ENCODE data around the gene PUS10. TPM values are rescaled to one million over a fixed set of nuclear protein-coding genes. Genes with fewer than 3 reads are reported as not detected.
"Not testable (repeated sequence)": the region's sequence is repeated elsewhere in the genome, so short reads cannot be mapped to it uniquely, and the experiment has no call there.

Gene PUS10
- total RNA-seq, 4 donors from 2014 or later = 11.8 to 20.6 (median 16.2) TPM

DNA sequence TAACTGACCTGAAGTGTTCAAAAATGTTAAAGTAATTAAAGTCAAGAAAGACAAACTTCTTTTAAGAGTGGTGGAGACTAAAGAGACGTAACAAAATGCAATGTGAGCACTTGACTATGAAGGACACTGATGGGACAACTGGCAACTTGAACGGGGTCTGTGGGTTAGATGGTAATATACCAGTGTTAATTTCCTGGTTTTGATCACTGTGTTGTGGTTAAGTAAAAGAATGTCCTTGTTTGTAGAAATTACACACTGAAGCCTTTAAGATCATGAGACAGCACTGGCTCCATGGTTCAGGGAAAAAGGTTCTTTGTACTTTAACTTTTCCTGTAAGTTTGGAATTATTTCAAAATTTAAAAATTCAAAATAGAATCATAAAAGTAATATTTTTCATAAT, 78.4 kb downstream of the PUS10 start:
- WGBS, 2 donors = 67 to 79% methylated on average over 2 of the region's 2 CpGs
- DNase-seq = no peak
- Histone ChIP-seq H3K4me1 (no peaks in the 10 kb centered on the region), H3K9me3 (no peaks in the 10 kb centered on the region), H3K36me3 (no peaks in the 10 kb centered on the region), H3K4me3 (replicated peaks in 1 of 3) (no peak overlapping the region), H3K27ac (no peak overlapping the region), H3K27me3 (no peaks in the 10 kb centered on the region)
- intact Hi-C loops (cut with DNase I) = no loop called here
- no peak for TF ChIP-seq POLR2A (IDR thresholded peaks at IDR 0.05)
- TF ChIP-seq, protein P1, sequence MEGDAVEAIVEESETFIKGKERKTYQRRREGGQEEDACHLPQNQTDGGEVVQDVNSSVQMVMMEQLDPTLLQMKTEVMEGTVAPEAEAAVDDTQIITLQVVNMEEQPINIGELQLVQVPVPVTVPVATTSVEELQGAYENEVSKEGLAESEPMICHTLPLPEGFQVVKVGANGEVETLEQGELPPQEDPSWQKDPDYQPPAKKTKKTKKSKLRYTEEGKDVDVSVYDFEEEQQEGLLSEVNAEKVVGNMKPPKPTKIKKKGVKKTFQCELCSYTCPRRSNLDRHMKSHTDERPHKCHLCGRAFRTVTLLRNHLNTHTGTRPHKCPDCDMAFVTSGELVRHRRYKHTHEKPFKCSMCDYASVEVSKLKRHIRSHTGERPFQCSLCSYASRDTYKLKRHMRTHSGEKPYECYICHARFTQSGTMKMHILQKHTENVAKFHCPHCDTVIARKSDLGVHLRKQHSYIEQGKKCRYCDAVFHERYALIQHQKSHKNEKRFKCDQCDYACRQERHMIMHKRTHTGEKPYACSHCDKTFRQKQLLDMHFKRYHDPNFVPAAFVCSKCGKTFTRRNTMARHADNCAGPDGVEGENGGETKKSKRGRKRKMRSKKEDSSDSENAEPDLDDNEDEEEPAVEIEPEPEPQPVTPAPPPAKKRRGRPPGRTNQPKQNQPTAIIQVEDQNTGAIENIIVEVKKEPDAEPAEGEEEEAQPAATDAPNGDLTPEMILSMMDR (IDR thresholded peaks at IDR 0.05) = no peak

DNA sequence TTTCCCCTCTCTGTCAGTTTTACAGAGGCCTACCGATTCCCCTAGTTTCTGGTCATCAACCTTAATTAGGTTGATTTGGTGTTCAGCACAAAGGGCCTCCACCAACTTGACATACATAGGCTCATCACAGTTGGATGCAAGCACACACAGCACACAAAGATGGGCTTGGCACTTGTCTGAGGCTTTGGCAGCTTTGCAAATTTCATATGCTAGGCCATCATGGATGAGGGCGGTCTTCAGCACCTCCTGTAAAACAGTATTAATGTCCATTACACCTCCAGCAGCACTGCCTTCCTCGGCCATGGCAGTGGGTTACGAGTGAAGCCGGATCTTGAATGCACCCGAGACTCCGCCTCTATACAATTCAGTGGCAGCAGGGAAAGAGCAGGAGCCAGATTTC, 79.8 kb downstream of the PUS10 start:
- Histone ChIP-seq H3K36me3 (no peaks in the 10 kb centered on the region), H3K4me1 (no peaks in the 10 kb centered on the region), H3K27ac (no peak overlapping the region), H3K9me3 (no peaks in the 10 kb centered on the region), H3K4me3 (replicated peaks in 1 of 3) (no peak overlapping the region), H3K27me3 (no peaks in the 10 kb centered on the region)
- no peak for TF ChIP-seq POLR2A (IDR thresholded peaks at IDR 0.05)
- TF ChIP-seq, protein P1 (IDR thresholded peaks at IDR 0.05) = no peak
- intact Hi-C loops (cut with DNase I) = no loop called here
- WGBS, 2 donors = 97% methylated on average over 7 of the region's 7 CpGs
- no peak for DNase-seq

DNA sequence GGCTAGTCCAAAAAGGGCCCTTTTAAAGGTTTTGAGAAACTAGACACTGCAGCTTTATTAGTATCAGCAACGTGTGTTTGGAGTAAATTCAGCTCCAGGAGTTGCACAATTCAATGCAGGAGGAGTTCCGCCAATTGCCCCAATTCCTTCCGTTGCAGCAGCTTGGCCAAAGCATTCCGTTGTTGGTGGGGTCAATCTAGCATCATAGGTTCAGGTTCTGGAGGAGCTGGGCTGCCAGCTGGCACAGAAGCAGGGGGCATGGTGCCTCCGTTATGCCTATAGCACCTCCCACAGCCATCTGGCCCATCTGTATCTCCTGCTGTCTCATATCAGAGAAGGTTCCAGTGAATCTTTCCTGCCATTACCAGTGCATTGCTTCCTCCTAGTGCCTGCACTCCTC, 81.3 kb downstream of the PUS10 start:
- H3K4me3 ChIP-seq (replicated peaks in 1 of 3) = no peak overlapping the region
- TF ChIP-seq, protein P1 (IDR thresholded peaks at IDR 0.05) = no peak
- TF ChIP-seq POLR2A (IDR thresholded peaks at IDR 0.05) = no peak
- 84 to 89% methylated on average over 5 of the region's 5 CpGs for WGBS, 2 donors
- no peaks in the 10 kb centered on the region for H3K36me3 ChIP-seq
- H3K9me3 ChIP-seq = no peaks in the 10 kb centered on the region
- no peaks in the 10 kb centered on the region for H3K27me3 ChIP-seq
- intact Hi-C loops (cut with DNase I) = no loop called here
- H3K4me1 ChIP-seq = no peaks in the 10 kb centered on the region
- no peak for DNase-seq
- no peak overlapping the region for H3K27ac ChIP-seq

DNA sequence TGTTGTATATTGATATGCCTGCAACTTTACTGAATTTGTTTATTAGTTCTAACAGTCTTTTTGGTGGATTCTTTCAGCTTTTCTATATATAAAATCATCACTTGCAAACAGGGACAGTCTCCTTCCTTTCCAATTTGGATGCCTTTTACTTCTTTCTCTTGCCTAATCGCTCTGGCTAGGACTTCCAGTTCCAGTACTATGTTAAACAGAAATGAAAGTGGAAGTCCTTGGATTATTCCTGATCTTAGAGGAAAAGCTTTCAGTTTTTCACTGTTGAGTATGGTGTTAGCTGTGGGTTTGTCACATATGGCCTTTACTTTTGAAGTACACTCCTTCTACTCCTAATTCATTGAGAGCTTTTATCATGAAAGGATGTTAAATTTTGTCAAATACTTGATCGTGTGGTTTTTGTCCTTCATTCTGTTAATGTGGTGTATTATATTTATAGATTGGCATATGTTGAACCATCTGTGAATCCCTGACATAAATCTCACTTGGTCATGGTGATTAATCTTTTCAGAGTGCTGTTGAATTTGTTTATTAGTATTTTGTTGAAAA, 83.8 kb downstream of the PUS10 start:
- Histone ChIP-seq H3K9me3 (no peaks in the 10 kb centered on the region), H3K4me1 (no peaks in the 10 kb centered on the region), H3K27me3 (no peaks in the 10 kb centered on the region), H3K36me3 (no peaks in the 10 kb centered on the region), H3K27ac (no peak overlapping the region), H3K4me3 (replicated peaks in 1 of 3) (no peak overlapping the region)
- intact Hi-C loops (cut with DNase I) = no loop called here
- TF ChIP-seq POLR2A (IDR thresholded peaks at IDR 0.05) = no peak
- TF ChIP-seq, protein P1 (IDR thresholded peaks at IDR 0.05) = no peak
- WGBS, 2 donors = 70 to 78% methylated on average over 2 of the region's 2 CpGs
- DNase-seq = no peak

DNA sequence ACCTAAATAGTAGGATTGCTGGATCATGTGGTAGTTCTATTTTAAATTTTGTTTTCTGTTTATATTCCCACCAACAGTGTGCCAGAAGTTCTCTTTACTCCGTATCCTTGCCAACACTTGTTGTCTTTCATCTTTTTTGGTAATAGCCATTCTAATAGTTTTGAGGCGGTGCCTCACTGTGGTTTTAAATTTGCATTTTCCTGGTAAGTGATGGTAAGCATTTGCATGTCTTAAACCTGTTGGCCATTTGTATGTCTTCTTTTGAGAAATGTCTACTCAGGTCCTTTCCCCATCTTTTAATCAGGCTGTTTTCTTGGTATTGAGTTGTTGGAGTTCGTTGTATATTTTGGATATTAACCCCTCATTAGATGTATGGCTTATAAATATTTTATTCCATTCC, 85.1 kb downstream of the PUS10 start:
- Histone ChIP-seq H3K27me3 (no peaks in the 10 kb centered on the region), H3K36me3 (no peaks in the 10 kb centered on the region), H3K4me1 (no peaks in the 10 kb centered on the region), H3K4me3 (replicated peaks in 1 of 3) (no peak overlapping the region), H3K27ac (no peak overlapping the region), H3K9me3 (no peaks in the 10 kb centered on the region)
- no peak for DNase-seq
- TF ChIP-seq, protein P1 (IDR thresholded peaks at IDR 0.05) = no peak
- TF ChIP-seq POLR2A (IDR thresholded peaks at IDR 0.05) = no peak
- intact Hi-C loops (cut with DNase I) = no loop called here
- 95 to 96% methylated on average over 3 of the region's 3 CpGs for WGBS, 2 donors

DNA sequence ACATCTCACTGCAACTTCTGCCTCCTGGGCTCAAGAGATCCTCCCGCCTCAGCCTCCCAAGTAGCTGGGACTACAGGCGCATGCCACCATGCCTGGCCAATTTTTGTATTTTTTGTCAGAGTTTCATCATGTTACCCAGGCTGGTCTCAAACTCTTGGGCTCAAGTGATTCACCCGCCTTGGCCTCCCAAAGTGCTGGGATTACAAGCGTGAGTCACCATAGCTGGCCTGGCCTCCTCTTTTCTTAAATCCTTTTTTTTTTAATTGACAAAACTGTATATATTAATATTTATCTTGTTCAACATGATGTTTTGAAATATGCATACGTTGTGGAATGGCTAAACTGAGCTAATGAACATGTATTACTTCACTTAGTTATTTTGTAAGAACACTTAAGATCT, 86.0 kb downstream of the PUS10 start:
- H3K27ac ChIP-seq; intact Hi-C loops (cut with DNase I); DNase-seq; H3K36me3 ChIP-seq; H3K27me3 ChIP-seq; H3K4me1 ChIP-seq; H3K4me3 ChIP-seq (replicated peaks in 1 of 3); H3K9me3 ChIP-seq: not testable (repeated sequence)
- WGBS, 2 donors = 97 to 98% methylated on average over 5 of the region's 5 CpGs
